HepG2 (cell line): ENCODE results near the gene TPRN. TPM values are rescaled to one million over a fixed set of nuclear protein-coding genes. Genes with fewer than 3 reads are reported as not detected.
A peak's percentile ranks its signal among the peaks of the same experiment; 100 is the strongest.

Source experiments
- MAZ ChIP-seq, 2 experiments: sonication (generic) in 1 of 2; formaldehyde crosslinking in 1 of 2; IDR thresholded peaks; 2 replicates each; pipeline versions ENCODE4 v1.5.0 to v1.6.1; 2012 to 2020; ENCODE audit warnings: low read depth in 2 of 2, mild to moderate bottlenecking in 2 of 2, borderline replicate concordance in 1 of 2, improper control_type of control experiment in 1 of 2, low read length in 1 of 2, missing genetic modification reagents in 1 of 2, moderate library complexity in 1 of 2
- MIXL1 ChIP-seq: IDR thresholded peaks from 2 replicates; pipeline ENCODE4 v1.6.1; 2016
- NCOA5 ChIP-seq: sonication (generic); formaldehyde crosslinking; IDR thresholded peaks from 2 replicates; pipeline ENCODE4 v1.4.0; 2020; ENCODE audit warnings: missing genetic modification reagents
- SOX5 ChIP-seq: IDR thresholded peaks from 2 replicates; pipeline ENCODE4 v1.6.1; 2016; ENCODE audit warnings: borderline replicate concordance
- ZBTB7A ChIP-seq: sonication (generic); formaldehyde crosslinking; IDR thresholded peaks from 2 replicates; pipeline ENCODE4 v1.8.0; 2022; ENCODE audit warnings: mild to moderate bottlenecking, missing genetic modification reagents
- ZC3H13 ChIP-seq: sonication (generic); formaldehyde crosslinking; IDR thresholded peaks from 2 replicates; pipeline ENCODE4 v1.8.1; 2023; ENCODE audit warnings: mild to moderate bottlenecking, missing genetic modification reagents, moderate library complexity
- ZFP82 ChIP-seq: sonication (generic); formaldehyde crosslinking; IDR thresholded peaks from 2 replicates; pipeline ENCODE4 v1.5.1; 2020; ENCODE audit warnings: mild to moderate bottlenecking, missing genetic modification reagents, borderline replicate concordance
- ZNF17 ChIP-seq: sonication (generic); formaldehyde crosslinking; IDR thresholded peaks from 2 replicates; pipeline ENCODE4 v1.5.0; 2020; ENCODE audit warnings: mild to moderate bottlenecking, missing genetic modification reagents
- ZNF317 ChIP-seq: sonication (generic); formaldehyde crosslinking; IDR thresholded peaks from 2 replicates; pipeline ENCODE4 v1.5.0; 2020; ENCODE audit warnings: mild to moderate bottlenecking, missing genetic modification reagents
- ZNF501 ChIP-seq: sonication (generic); formaldehyde crosslinking; IDR thresholded peaks from 2 replicates; pipeline ENCODE4 v1.5.1; 2020; ENCODE audit warnings: mild to moderate bottlenecking, moderate library complexity, missing genetic modification reagents
- ZNF552 ChIP-seq: sonication (generic); formaldehyde crosslinking; IDR thresholded peaks from 2 replicates; pipeline ENCODE4 v1.9.0; 2022; ENCODE audit warnings: missing genetic modification reagents, mild to moderate bottlenecking, borderline replicate concordance
- ZSCAN12 ChIP-seq: sonication (generic); formaldehyde crosslinking; IDR thresholded peaks from 2 replicates; pipeline ENCODE4 v1.9.0; 2021; ENCODE audit warnings: mild to moderate bottlenecking, missing genetic modification reagents
- polyA plus RNA-seq, 8 experiments: library from polyadenylated mRNA; depleted of rRNA in 3 of 8; stranded (reverse) in 7 of 8; unstranded in 1 of 8; fragments of >200 nt; fragmentation: Illumina TruSeq in 4 of 8; extraction: Trizol in 4 of 8; gene quantifications; 2 replicates each; pipeline versions ENCODE4 v1.2.1 to v1.2.3, GENCODE V29; 2011 to 2016; ENCODE audit warnings: low read depth in 4 of 8, missing spikeins in 1 of 8, mixed read lengths in 1 of 8; ENCODE audit not compliant: insufficient read depth in 1 of 8
- total RNA-seq, 5 experiments: library from RNA; depleted of rRNA; stranded (reverse); fragments of >200 nt; fragmentation: Illumina TruSeq; extraction: Trizol; gene quantifications; 2 replicates each; pipeline ENCODE4 v1.2.3, GENCODE V29; 2016; ENCODE audit warnings: low read depth in 1 of 5
- TF ChIP-seq, protein P1 (sequence below): IDR thresholded peaks from 2 replicates; pipeline ENCODE4 v1.6.1; 2012; ENCODE audit warnings: low read depth, low read length, improper control_type of control experiment
- TF ChIP-seq, protein P2 (sequence below): sonication (generic); formaldehyde crosslinking; IDR thresholded peaks from 2 replicates; pipeline ENCODE4 v1.8.0; 2022; ENCODE audit warnings: missing genetic modification reagents, mild to moderate bottlenecking, borderline replicate concordance
- TF ChIP-seq, protein P3 (sequence below): sonication (generic); formaldehyde crosslinking; IDR thresholded peaks from 2 replicates; pipeline ENCODE4 v1.4.0; 2020; ENCODE audit warnings: mild to moderate bottlenecking, missing genetic modification reagents
- TF ChIP-seq, protein P4 (sequence below): sonication (generic); formaldehyde crosslinking; IDR thresholded peaks from 2 replicates; pipeline ENCODE4 v1.4.0; 2020; ENCODE audit warnings: missing genetic modification reagents, mild to moderate bottlenecking, borderline replicate concordance

The TPRN gene
- total and polyA plus RNA-seq, 2 of the 13 experiments (the other 11 are each of a cell fraction or from before 2014, with no cell fraction given) = 10.1 to 19.2 TPM

DNA sequence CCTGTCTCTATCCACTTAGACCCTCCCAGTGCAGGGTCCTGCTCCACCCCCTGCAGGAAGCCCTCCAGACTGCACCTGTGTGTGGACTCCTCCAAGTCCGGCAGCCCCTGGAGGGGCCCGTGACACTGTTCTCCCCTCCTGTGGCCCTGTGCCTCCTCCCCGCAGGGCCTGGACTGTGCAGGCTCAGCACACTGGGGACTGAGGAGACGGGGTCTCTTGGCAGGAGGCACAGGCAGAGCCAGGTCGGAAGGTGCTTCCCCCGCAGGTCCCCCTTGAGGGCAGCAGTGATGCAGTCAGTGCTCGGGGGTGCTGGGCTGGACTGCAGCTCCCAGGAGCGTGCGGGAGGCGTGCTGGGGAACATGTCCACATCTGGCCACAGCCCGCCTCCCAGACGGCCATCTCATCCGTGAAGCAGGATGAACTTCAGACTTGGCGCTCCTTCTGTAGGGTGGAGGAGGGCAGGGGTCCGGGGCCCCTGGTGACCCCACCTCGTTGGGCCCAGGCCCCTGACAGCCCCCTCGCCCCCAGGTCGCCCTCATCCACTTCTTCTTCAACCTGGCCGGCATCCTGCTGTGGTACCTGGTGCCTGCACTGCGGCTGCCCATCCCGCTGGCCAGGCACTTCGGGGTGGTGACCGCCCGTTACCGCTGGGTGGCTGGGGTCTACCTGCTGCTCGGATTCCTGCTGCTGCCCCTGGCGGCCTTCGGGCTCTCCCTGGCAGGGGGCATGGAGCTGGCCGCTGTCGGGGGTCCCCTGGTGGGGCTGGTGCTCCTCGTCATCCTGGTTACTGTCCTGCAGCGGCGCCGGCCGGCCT, 35.1 kb upstream of the TPRN start (continued):
- TF ChIP-seq, protein P1, sequence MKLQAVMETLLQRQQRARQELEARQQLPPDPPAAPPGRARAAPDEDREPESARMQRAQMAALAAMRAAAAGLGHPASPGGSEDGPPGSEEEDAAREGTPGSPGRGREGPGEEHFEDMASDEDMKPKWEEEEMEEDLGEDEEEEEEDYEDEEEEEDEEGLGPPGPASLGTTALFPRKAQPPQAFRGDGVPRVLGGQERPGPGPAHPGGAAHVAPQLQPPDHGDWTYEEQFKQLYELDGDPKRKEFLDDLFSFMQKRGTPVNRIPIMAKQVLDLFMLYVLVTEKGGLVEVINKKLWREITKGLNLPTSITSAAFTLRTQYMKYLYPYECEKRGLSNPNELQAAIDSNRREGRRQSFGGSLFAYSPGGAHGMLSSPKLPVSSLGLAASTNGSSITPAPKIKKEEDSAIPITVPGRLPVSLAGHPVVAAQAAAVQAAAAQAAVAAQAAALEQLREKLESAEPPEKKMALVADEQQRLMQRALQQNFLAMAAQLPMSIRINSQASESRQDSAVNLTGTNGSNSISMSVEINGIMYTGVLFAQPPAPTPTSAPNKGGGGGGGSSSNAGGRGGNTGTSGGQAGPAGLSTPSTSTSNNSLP = no peak
- TF ChIP-seq SOX5 (CRISPR knock-in tag) = peak; percentile 29
- 0 out of 2 replicates have a peak, but pooled peaks have one; percentile 23 for TF ChIP-seq MIXL1 (CRISPR knock-in tag)
- TF ChIP-seq ZNF17 (CRISPR knock-in tag) = no peak
- TF ChIP-seq ZSCAN12 = no peak
- no peak for TF ChIP-seq ZNF317
- TF ChIP-seq ZBTB7A (CRISPR knock-in tag) = peak; percentile 1; the same call in 1 of the 2 replicates
- TF ChIP-seq, protein P2, sequence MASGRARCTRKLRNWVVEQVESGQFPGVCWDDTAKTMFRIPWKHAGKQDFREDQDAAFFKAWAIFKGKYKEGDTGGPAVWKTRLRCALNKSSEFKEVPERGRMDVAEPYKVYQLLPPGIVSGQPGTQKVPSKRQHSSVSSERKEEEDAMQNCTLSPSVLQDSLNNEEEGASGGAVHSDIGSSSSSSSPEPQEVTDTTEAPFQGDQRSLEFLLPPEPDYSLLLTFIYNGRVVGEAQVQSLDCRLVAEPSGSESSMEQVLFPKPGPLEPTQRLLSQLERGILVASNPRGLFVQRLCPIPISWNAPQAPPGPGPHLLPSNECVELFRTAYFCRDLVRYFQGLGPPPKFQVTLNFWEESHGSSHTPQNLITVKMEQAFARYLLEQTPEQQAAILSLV (CRISPR knock-in tag) = 0 out of 2 replicates have a peak, but pooled peaks have one; percentile 13
- TF ChIP-seq, protein P3, sequence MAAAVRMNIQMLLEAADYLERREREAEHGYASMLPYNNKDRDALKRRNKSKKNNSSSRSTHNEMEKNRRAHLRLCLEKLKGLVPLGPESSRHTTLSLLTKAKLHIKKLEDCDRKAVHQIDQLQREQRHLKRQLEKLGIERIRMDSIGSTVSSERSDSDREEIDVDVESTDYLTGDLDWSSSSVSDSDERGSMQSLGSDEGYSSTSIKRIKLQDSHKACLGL (CRISPR knock-in tag) = no peak; the same call in 1 of the 2 replicates
- 0 out of 2 replicates have a peak, but pooled peaks have one; percentile 27 for TF ChIP-seq ZC3H13 (CRISPR knock-in tag)
- TF ChIP-seq NCOA5 (CRISPR knock-in tag) = no peak
- TF ChIP-seq, protein P4, sequence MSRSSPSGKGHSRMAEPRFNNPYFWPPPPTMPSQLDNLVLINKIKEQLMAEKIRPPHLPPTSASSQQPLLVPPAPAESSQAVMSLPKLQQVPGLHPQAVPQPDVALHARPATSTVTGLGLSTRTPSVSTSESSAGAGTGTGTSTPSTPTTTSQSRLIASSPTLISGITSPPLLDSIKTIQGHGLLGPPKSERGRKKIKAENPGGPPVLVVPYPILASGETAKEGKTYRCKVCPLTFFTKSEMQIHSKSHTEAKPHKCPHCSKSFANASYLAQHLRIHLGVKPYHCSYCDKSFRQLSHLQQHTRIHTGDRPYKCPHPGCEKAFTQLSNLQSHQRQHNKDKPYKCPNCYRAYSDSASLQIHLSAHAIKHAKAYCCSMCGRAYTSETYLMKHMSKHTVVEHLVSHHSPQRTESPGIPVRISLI (CRISPR knock-in tag) = no peak
- TF ChIP-seq ZNF501 (CRISPR knock-in tag) = no peak; the same call in 1 of the 2 replicates
- no peak for TF ChIP-seq MAZ (IDR thresholded peaks at IDR 0.05; ENCODE audit: borderline replicate concordance, low read depth, low read length)
- TF ChIP-seq MAZ (CRISPR knock-in tag; IDR thresholded peaks at IDR 0.05; ENCODE audit: low read depth) = peak; percentile 64
- TF ChIP-seq ZFP82 (CRISPR knock-in tag) = peak; percentile 75
- no peak; the same call in 1 of the 2 replicates for TF ChIP-seq ZNF552 (CRISPR knock-in tag)
